DND-41 (cell line): ENCODE results near the gene REV3L.

ENCODE experiments used
- ATAC-seq: fragments of 200-7000 bp; cut with Tn5 transposase; 3 replicates; pipeline ENCODE4 v1.9.1; 2021; ENCODE audit warnings: low read depth; ENCODE audit not compliant: insufficient read depth
- DNase-seq: peaks from one replicate; pipeline ENCODE4 v3.0.0-alpha.2; 2020
- H2AFZ ChIP-seq: 2 replicates; pipeline ENCODE4 v1.6.0; 2012; ENCODE audit warnings: low read depth, low read length
- H3K27ac ChIP-seq: 2 replicates; pipeline ENCODE4 v1.5.1; 2012; ENCODE audit warnings: low read length, inconsistent platforms
- H3K27me3 ChIP-seq: fragments of 200-600 bp; sonication (generic); 2 replicates; pipeline ENCODE4 v1.6.0; 2012; ENCODE audit warnings: low read length, mild to moderate bottlenecking, inconsistent platforms; ENCODE audit not compliant: insufficient read depth, poor library complexity
- H3K36me3 ChIP-seq: 2 replicates; pipeline ENCODE4 v1.5.1; 2012; ENCODE audit warnings: low read length, inconsistent platforms; ENCODE audit not compliant: insufficient read depth
- H3K4me1 ChIP-seq: 2 replicates; pipeline ENCODE4 v1.5.1; 2012; ENCODE audit warnings: mild to moderate bottlenecking, low read length; ENCODE audit not compliant: insufficient read depth
- H3K4me2 ChIP-seq: 2 replicates; pipeline ENCODE4 v1.6.0; 2012; ENCODE audit warnings: mild to moderate bottlenecking, moderate library complexity, low read length, inconsistent platforms; ENCODE audit not compliant: insufficient read depth
- H3K4me3 ChIP-seq, 2 experiments: fragments of 200-600 bp in 1 of 2; shearing (Covaris generic) in 1 of 2; 2 replicates each; pipeline ENCODE4 v1.5.1; 2012 to 2016; ENCODE audit warnings: inconsistent platforms in 2 of 2, low read length in 2 of 2, mild to moderate bottlenecking in 2 of 2, low read depth in 1 of 2, moderate library complexity in 1 of 2
- H3K79me2 ChIP-seq: 2 replicates; pipeline ENCODE4 v1.6.0; 2012; ENCODE audit warnings: low read length, inconsistent platforms; ENCODE audit not compliant: insufficient read depth
- H3K9ac ChIP-seq: 2 replicates; pipeline ENCODE4 v1.6.0; 2012; ENCODE audit warnings: low read depth, mild to moderate bottlenecking, inconsistent platforms, low read length, moderate library complexity
- H3K9me3 ChIP-seq: 2 replicates; pipeline ENCODE4 v1.5.1; 2012; ENCODE audit warnings: low read length, moderate library complexity, mild to moderate bottlenecking, inconsistent platforms; ENCODE audit not compliant: insufficient read depth, severe bottlenecking
- H4K20me1 ChIP-seq: 2 replicates; pipeline ENCODE4 v1.6.0; 2012; ENCODE audit warnings: low read length; ENCODE audit not compliant: insufficient read depth
- CTCF ChIP-seq: IDR thresholded peaks from 2 replicates; pipeline ENCODE4 v1.5.1; 2012; ENCODE audit warnings: borderline replicate concordance, low read length, moderate library complexity, mild to moderate bottlenecking; ENCODE audit not compliant: poor library complexity, severe bottlenecking; ENCODE audit errors: extremely low read depth
- EZH2 ChIP-seq: IDR thresholded peaks from 3 replicates; pipeline ENCODE4 v1.6.1; 2012; ENCODE audit warnings: borderline replicate concordance, low read depth, mild to moderate bottlenecking, moderate library complexity, low read length, inconsistent platforms; ENCODE audit not compliant: severe bottlenecking

The REV3L gene

DNA sequence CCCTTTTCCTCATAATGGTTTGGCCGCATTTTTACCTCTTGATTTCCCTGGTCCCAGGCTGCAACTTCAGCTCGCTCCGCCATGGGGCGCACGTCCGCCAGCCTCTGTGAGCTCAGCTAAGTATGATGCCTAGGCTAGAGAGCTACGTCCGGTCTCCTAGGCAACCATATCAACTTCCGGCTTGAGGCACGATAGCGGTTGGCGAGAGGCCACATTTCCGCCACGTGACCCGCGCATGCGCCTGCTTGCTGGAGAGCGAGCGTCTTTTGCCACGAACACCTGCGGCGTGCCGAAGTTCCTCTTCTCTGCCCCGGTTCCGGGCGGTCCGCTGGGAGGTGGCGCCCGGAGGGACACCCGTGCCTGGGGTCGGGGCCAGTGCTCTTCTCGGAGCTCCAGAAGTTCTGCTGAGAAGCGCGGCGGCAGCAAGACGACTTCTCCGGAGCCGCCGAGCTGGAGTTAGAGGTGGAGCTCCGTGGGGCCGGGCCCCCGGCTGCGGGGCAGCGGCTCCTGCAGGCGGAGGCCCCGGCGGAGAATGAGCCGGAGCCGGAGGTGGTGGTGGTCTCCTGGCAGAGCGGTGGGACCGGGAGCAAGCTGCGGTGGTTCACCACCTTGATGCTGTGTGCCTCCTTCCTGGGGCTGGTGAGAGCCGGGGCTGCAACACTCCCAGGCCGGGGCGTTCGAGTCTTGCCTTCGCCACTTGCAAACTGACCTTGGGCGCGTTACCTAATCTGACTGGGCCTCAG is 223.8 kb downstream of the REV3L start:
- TF ChIP-seq CTCF (peak; percentile 98), EZH2 (no peak)
- DNase-seq (peak; percentile 99), ATAC-seq (peak; percentile 97)
- Histone ChIP-seq H4K20me1 (no peaks in the 10 kb centered on the region), H3K79me2 (peaks cover 31% of the 10 kb centered on the region), H3K4me3 (peak overlapping the region; percentile 69 to 84; a peak in 3 of 4 replicates), H3K9ac (peak overlapping the region; percentile 66), H3K4me1 (peaks cover 31% of the 10 kb centered on the region), H3K9me3 (no peaks in the 10 kb centered on the region), H3K4me2 (peak overlapping the region; percentile 70), H3K36me3 (peaks cover 8% of the 10 kb centered on the region), H2AFZ (peak overlapping the region; percentile 78), H3K27ac (peak overlapping the region; percentile 63), H3K27me3 (no peaks in the 10 kb centered on the region)

GRCh38 chr6:111258615-111259088 is 224.4 kb downstream of the REV3L start:
- DNase-seq (no peak), ATAC-seq (no peak)
- TF ChIP-seq EZH2 (no peak), CTCF (no peak)
- H3K9ac ChIP-seq: peak overlapping the region; percentile 66
- peak overlapping the region; percentile 78 for H2AFZ ChIP-seq
- peaks cover 29% of the 10 kb centered on the region for H3K79me2 ChIP-seq
- no peaks in the 10 kb centered on the region for H4K20me1 ChIP-seq
- peaks cover 31% of the 10 kb centered on the region for H3K4me1 ChIP-seq
- H3K27ac ChIP-seq: peak overlapping the region; percentile 63
- no peaks in the 10 kb centered on the region for H3K27me3 ChIP-seq
- peaks cover 2% of the 10 kb centered on the region; the same call in 1 of the 2 replicates for H3K36me3 ChIP-seq
- H3K4me3 ChIP-seq: peak overlapping the region in 1 of 2 experiments; percentile 84; a peak in 2 of 4 replicates
- H3K9me3 ChIP-seq: no peaks in the 10 kb centered on the region
- peak overlapping the region; percentile 70 for H3K4me2 ChIP-seq

DNA sequence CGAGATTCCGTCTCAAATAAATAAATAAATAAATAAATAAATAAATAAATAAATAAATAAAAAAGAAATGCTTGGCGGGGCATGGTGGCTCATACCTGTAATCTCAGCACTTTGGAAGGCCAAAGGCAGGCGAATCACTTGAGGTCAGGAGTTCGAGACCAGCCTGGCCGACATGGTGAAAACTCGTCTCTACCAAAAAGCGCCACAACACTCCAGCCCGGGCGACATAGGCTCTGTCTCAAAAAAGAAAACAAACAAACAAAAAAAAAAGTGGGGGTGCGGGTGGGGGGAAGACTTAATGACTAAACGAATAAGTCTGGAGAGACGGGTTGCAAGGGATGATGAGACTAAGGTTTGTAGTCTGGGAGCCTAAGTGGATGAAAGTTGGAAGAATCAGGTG is 225.0 kb downstream of the REV3L start:
- no peaks in the 10 kb centered on the region for H3K9me3 ChIP-seq
- no peaks in the 10 kb centered on the region for H3K27me3 ChIP-seq
- H3K4me3 ChIP-seq: no peak overlapping the region
- peak overlapping the region; percentile 78 for H2AFZ ChIP-seq
- ATAC-seq (no peak), DNase-seq (no peak)
- H3K9ac ChIP-seq: no peak overlapping the region
- H3K27ac ChIP-seq: no peak overlapping the region
- H3K4me1 ChIP-seq: peaks cover 31% of the 10 kb centered on the region
- H3K4me2 ChIP-seq: no peak overlapping the region
- TF ChIP-seq EZH2: no peak
- no peak for TF ChIP-seq CTCF
- H4K20me1 ChIP-seq: no peaks in the 10 kb centered on the region
- no peaks in the 10 kb centered on the region for H3K36me3 ChIP-seq
- peaks cover 27% of the 10 kb centered on the region for H3K79me2 ChIP-seq
